NT2/D1 (cell line): ENCODE results near the gene UBXN6.
A peak's percentile ranks its signal among the peaks of the same experiment; 100 is the strongest.

ENCODE experiments used
- DNase-seq: peaks from one replicate; pipeline ENCODE4 v3.0.0-alpha.2; 2011; ENCODE audit warnings: low read depth, low spot score
- H3K27me3 ChIP-seq: 2 replicates; pipeline ENCODE4 v1.6.0; 2011; ENCODE audit warnings: mild to moderate bottlenecking; ENCODE audit not compliant: insufficient read length, insufficient read depth
- H3K36me3 ChIP-seq: 2 replicates; pipeline ENCODE4 v1.6.1; 2011; ENCODE audit warnings: mild to moderate bottlenecking, low read length, mixed read lengths; ENCODE audit not compliant: insufficient read depth, insufficient read length
- H3K4me1 ChIP-seq: 2 replicates; pipeline ENCODE4 v1.5.1; 2011; ENCODE audit not compliant: insufficient read depth, insufficient read length
- H3K4me3 ChIP-seq: 2 replicates; pipeline ENCODE4 v1.5.1; 2011; ENCODE audit warnings: low read depth; ENCODE audit not compliant: insufficient read length
- H3K9ac ChIP-seq: 2 replicates; pipeline ENCODE4 v1.6.0; 2011; ENCODE audit warnings: low read depth; ENCODE audit not compliant: insufficient read length
- H3K9me3 ChIP-seq: 2 replicates; pipeline ENCODE4 v1.5.1; 2011; ENCODE audit warnings: mild to moderate bottlenecking, low read length; ENCODE audit not compliant: insufficient read depth
- SUZ12 ChIP-seq: IDR thresholded peaks from 2 replicates; pipeline ENCODE4 v1.6.1; 2011; ENCODE audit not compliant: insufficient read length, insufficient read depth; ENCODE audit errors: extremely low read depth
- YY1 ChIP-seq: IDR thresholded peaks from 2 replicates; pipeline ENCODE4 v1.6.1; 2011; ENCODE audit not compliant: insufficient read length, insufficient read depth
- ZNF274 ChIP-seq: IDR thresholded peaks from 2 replicates; pipeline ENCODE4 v1.6.1; 2011; ENCODE audit warnings: mild to moderate bottlenecking, low read depth, low read length

The UBXN6 gene

DNA sequence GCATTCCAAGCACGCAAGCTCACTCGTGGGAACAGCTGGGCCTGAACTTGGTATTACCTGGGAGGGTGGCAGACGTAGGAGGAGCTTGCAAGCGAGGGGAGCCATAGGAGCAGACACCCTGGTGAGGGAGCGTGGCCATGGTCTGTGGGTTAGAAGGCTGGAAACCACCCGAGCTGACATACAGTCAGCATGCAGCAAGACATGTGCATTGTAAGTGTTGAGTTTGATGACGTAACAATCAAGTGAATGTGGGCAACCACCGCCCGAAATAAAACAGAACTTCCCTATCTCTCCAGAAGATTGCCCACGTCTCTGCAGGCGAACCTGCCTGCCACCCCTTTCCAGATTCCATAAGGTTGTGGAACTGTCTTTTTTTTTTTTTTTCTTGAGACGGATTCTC, 26.8 kb downstream of the UBXN6 start:
- no peak for DNase-seq
- Histone ChIP-seq H3K36me3 (peaks cover 84% of the 10 kb centered on the region), H3K9ac (no peak overlapping the region), H3K4me1 (peaks cover 3% of the 10 kb centered on the region), H3K4me3 (no peak overlapping the region), H3K27me3 (no peaks in the 10 kb centered on the region), H3K9me3 (no peaks in the 10 kb centered on the region)
- TF ChIP-seq SUZ12 (no peak), ZNF274 (no peak), YY1 (no peak)

GRCh38 chr19:4429771-4430171, 27.8 kb downstream of the UBXN6 start:
- H3K4me1 ChIP-seq: peaks cover 3% of the 10 kb centered on the region
- H3K36me3 ChIP-seq: peaks cover 86% of the 10 kb centered on the region
- TF ChIP-seq SUZ12: no peak
- TF ChIP-seq YY1: no peak
- no peak for TF ChIP-seq ZNF274
- H3K9ac ChIP-seq: no peak overlapping the region
- H3K27me3 ChIP-seq: no peaks in the 10 kb centered on the region
- no peak for DNase-seq
- H3K4me3 ChIP-seq: no peak overlapping the region
- no peaks in the 10 kb centered on the region for H3K9me3 ChIP-seq

DNA sequence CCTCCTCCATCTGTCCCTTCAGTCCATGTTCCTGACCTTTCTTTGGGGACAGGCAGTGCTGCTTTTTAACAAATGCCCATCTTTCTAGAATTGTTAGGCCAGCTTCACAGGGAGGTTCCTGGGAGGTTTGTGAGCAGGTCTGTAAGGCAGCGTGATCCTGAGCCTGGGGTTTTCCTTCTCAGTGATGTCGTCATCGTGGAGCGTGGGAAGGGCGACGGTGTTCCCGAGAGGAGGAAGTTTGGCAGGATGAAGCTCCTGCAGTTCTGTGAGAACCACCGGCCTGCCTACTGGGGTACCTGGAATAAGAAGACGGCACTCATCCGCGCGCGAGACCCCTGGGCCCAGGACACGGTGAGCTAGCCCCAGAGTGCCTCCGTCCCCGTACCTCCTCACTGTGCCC, 28.3 kb downstream of the UBXN6 start:
- Histone ChIP-seq H3K4me1 (peaks cover 3% of the 10 kb centered on the region), H3K36me3 (peaks cover 83% of the 10 kb centered on the region), H3K9me3 (no peaks in the 10 kb centered on the region), H3K27me3 (no peaks in the 10 kb centered on the region), H3K4me3 (no peak overlapping the region), H3K9ac (no peak overlapping the region)
- TF ChIP-seq SUZ12 (no peak), ZNF274 (no peak), YY1 (no peak)
- DNase-seq: no peak

- Histone ChIP-seq H3K4me1 (peaks cover 3% of the 10 kb centered on the region), H3K9ac (no peak overlapping the region), H3K27me3 (no peaks in the 10 kb centered on the region), H3K4me3 (no peak overlapping the region), H3K36me3 (peaks cover 84% of the 10 kb centered on the region), H3K9me3 (no peaks in the 10 kb centered on the region)
- TF ChIP-seq SUZ12 (no peak), ZNF274 (no peak), YY1 (no peak)
- DNase-seq: no peak
These were observed 29.1 kb downstream of the UBXN6 start for GRCh38 chr19:4428326-4428975.

DNA sequence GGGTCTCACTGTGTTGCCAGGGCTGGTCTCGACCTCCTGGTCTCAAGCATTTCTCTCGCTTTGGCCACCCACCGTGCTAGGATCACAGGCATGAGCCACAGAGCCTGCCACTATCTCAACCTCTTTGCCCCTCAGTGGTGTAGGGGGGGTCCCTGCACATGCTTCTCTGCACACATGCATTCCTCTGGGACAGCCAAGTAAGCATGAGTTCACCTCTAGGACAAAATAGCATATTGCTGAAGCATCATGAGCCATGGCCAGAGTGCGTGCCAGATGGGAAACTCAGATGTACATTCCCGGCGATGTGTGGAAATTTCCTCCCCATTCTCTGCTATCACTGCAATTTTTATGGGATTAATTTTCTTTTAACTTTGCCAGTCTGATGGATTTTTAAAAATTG, 32.1 kb downstream of the UBXN6 start:
- Histone ChIP-seq H3K4me1 (no peaks in the 10 kb centered on the region), H3K4me3 (no peak overlapping the region), H3K27me3 (no peaks in the 10 kb centered on the region), H3K9me3 (no peaks in the 10 kb centered on the region), H3K36me3 (peaks cover 82% of the 10 kb centered on the region), H3K9ac (no peak overlapping the region)
- TF ChIP-seq SUZ12 (no peak), ZNF274 (no peak), YY1 (no peak)
- no peak for DNase-seq

GRCh38 chr19:4423416-4424126, 34.0 kb downstream of the UBXN6 start:
- TF ChIP-seq YY1 (no peak), SUZ12 (no peak), ZNF274 (no peak)
- Histone ChIP-seq H3K36me3 (peaks cover 79% of the 10 kb centered on the region), H3K4me3 (no peak overlapping the region), H3K9me3 (no peaks in the 10 kb centered on the region), H3K4me1 (no peaks in the 10 kb centered on the region), H3K9ac (no peak overlapping the region), H3K27me3 (no peaks in the 10 kb centered on the region)
- no peak for DNase-seq

DNA sequence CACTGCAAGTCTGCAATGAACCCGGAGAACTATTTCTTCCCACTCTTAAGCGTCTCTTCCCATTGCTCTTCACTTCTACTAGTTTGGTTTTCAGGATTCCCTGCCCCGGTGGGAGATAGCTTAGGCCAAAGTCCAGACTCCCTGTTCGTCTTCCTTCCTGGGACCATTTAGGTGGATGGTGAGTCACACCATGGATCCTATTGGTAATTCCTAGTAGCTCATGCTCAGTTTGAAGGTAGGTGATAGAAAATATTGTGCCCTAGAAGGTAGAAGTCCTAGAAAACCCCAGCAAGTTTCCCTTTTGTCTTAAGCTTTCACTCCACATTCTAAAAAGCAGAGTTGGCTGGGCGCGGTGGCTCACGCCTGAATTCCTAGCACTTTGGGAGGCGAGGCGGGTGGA, 41.3 kb downstream of the UBXN6 start:
- H3K9ac ChIP-seq: no peak overlapping the region
- H3K9me3 ChIP-seq: no peaks in the 10 kb centered on the region
- peaks cover 13% of the 10 kb centered on the region for H3K4me1 ChIP-seq
- no peak for TF ChIP-seq YY1
- no peak for TF ChIP-seq ZNF274
- no peak for TF ChIP-seq SUZ12
- no peaks in the 10 kb centered on the region for H3K27me3 ChIP-seq
- peaks cover 87% of the 10 kb centered on the region for H3K36me3 ChIP-seq
- no peak for DNase-seq
- no peak overlapping the region for H3K4me3 ChIP-seq

DNA sequence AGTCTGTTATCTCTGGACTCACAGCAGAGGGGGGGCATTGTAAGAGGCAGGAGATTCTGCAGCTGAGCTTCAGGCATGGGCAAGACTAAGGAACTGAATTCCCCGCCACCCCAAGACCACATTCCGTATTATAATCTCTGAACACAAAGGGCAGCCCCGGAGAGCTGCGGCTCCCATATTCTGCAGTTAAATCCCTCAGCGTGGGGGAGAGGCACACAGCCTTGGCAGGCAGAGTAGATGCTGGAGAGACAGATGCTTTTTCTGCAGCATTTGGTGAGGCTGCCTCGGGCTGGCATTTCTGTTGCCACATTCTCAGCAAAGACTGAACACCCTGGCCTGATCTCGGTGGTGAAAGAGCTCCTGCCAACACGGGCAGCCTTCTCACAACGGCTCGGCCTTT, 42.2 kb downstream of the UBXN6 start:
- Histone ChIP-seq H3K27me3 (no peaks in the 10 kb centered on the region), H3K9ac (peak overlapping the region; percentile 24), H3K9me3 (no peaks in the 10 kb centered on the region), H3K36me3 (peaks cover 87% of the 10 kb centered on the region), H3K4me3 (no peak overlapping the region), H3K4me1 (peaks cover 13% of the 10 kb centered on the region)
- no peak for TF ChIP-seq ZNF274
- no peak for TF ChIP-seq SUZ12
- TF ChIP-seq YY1: no peak
- DNase-seq: peak; percentile 39
